Central memory CD4-positive, alpha-beta T cell (primary cell): ENCODE results near the gene HDAC7.

Experiments
- DNase-seq: peaks from one replicate; pipeline ENCODE4 v3.0.0; 2022

HDAC7 gene

DNA sequence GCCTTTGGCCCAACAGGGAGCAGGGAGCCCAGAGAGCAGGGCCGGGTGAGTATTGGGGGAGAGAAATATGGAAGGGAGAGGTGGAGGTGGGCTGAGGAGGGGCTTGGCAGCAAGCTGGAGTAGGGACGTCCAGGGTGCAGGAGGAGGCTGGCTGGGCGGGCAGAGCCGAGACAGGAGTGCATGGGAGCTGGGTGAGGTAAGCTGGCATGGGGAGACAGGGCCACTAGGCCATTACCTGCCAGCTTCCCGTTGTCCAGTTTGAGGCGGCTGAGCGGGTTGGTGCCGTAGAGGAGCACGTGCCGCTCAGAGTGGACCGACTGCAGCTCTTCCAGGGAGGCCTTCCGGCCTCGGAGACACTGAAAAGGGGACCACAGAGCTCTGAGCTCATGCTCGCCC, 28.4 kb downstream of the HDAC7 start:
- DNase-seq, result no peak

DNA sequence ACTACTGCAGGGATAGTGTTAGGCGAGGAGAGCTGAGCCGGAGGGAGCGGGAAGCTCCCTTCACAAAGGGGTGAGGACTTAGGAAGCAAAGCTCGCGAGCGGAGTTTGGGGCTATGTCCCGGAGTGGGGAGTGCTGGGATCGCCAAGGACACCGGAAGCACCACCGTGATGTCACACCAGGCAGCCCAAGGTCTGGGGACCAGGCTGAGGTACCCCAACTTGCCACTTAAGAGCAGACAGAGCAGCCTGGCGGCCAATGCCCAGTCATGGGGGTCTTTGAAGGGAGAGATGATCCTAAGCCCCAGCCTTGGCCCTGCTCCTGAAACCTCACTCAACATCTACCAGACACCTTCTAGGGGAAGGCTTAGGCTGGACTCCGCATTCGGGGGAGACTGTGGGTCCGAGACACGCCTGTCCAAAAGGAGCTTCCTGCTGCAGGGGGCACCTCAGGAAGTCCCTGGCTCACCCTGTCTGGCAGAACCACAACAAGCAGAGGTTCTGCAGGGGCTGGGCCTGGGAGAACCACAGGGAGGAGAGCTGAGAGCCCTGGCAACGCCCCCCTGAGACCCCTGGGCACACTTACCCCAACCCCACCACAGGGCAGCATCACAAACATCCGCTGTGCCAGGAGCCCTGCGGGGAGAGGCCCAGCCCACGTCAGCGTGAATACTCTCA, 28.9 kb downstream of the HDAC7 start:
- no peak for DNase-seq

DNA sequence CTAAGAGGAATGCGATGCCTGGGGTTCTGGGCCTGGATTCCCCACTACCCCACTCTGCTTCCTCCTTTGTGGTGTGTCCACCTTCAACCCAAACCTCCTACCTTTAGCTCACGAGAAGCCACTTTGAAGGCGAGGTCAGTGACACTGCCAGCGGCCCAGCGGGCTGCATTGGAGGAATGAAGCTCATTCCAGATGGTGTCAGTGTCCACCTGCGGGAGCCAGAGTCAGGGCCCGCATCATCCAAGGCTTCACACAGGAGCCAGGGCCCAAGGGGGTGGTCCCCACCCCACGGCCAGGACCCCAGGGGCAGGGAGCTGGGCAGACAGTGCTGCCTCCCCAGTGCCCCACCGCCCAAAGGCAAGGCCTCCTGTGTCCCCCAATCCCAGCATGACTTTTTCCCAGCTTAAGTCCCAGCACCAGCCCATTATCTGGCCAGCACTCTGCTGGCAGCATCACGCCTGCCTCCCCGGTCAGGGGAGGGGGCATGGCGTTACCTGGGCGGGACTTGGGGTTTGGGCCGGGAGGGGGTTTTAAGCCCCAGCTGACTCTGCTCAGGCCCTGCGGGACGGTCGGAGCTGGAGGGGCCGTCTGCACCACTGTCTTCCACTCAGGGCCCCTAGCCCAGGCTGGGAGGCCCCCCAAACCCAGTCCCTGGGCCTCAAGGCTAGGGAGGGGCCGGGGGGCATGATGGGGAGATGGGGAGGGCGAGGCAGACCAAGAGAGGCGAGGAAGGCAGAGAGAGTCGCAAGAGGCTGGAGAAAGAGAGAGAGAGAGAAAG, 29.8 kb downstream of the HDAC7 start:
- no peak for DNase-seq

DNA sequence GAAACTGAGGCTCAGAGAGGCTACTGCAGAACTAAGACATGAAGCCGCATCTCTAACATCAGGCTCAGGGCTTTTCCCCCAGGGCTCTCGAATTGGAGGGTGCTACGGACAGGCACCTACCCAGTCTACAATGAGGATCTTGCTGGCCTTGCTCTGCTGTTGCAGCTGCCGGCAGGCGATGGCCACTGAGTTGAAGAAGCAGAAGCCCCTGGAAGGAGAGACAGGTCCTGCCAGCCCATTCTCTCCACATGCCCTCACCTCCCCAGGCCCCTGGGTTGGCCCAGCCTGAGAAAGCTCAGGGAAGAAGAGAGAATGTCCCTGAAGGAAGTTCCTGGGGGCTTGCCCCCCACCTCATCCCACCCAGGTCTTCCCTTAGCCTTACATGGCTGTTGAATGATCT, 30.6 kb downstream of the HDAC7 start:
- DNase-seq, result no peak

DNA sequence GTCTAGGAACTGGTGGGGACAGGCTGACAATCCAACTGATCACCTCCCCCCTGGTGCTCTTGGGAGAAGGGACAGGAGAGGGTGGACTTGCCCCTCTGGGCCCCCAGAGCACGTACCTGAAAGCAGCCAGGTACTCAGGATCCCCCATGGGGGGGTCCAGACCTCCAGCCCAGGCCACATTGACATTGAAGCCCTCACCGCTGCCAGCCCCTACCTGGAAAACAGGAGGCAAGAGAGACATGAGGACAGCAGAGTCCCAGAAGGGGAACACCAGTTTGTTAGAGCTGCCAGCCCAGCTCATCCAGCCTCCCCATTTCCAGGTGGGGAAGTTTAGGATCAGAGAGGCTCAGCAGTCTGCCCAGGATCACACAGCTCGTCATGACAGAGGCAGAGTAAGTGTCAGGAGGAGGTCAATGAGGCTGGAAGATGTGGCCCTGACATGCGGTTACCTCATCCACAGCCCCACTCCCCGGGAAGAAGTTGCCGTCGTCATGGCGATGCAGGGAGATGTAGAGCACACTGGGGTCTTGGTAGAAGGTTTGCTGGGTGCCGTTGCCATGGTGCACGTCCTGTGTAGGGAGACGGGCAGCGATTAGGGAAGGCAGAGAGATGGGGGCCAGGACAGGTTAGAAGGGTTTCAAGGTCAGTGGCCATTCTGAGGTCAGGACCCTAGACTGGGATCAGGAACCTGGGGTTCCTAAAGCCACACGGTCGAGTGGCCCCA, 31.9 kb downstream of the HDAC7 start:
- DNase-seq, result no peak

DNA sequence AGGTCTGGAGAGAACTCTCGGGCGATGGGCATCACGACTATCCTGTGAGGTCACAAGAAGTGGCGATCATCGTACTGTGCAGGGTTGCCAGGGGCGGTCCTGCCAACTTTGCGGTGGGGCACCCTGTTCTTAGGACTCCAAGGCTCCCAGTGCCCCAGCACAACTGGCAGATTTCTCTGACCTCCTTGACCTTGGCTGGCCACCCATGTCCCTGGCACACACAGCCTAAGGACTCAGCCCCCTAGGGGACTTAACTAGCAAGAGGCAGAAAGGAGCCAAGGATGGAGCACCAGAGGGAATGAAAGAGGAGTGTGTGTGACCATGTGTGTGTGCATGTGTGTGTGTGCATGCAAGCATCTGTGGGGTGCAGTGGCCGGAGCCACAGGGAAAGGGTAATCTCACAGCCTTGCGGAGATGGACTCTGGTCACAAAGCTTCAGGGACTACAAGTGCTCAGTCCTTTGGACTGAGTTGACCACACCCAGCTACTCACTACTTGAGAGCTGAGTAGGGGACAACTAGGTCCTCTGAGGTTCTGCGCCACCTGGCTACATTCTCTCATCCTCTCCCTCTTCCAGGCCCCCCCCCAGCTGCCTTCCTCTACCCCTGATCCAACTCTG, 32.9 kb downstream of the HDAC7 start:
- no peak for DNase-seq

DNA sequence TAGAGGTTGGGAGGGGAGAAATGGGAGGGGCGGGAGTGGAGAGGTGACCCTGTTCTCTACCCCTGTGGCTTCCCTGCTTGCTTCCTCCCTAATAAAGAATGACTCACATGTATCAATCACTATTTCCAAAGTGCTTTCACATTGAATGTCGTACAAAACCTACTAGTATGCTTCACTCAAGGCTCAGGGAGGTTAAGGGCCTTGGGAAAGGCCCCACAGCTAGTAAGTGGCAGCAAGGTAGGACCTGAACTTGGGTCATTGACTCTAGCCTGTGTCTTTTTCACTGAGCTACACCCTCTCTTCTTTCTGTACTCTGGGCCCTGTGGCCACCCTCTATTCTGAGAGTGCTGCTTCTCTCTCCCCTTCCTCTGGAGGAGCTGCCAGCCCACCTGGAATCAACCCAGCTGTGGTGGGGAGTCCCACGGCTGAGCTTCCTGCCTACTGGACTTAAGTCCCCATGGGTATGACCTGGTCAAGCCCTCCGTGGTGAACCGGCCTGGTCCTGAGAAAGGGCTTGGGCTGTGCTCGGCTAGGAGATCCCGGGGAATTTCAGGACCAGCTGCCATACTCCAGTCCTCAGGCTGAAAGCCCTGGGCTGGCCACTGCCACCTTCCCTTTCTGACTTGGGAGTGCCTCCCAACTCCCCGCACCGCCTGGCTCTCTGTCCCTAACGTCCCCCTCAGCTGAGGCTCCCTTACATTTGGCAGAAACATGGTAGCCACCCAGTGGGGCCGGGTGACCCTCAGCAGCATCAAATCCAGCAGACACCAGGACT, 33.6 kb downstream of the HDAC7 start:
- DNase-seq, result no peak

DNA sequence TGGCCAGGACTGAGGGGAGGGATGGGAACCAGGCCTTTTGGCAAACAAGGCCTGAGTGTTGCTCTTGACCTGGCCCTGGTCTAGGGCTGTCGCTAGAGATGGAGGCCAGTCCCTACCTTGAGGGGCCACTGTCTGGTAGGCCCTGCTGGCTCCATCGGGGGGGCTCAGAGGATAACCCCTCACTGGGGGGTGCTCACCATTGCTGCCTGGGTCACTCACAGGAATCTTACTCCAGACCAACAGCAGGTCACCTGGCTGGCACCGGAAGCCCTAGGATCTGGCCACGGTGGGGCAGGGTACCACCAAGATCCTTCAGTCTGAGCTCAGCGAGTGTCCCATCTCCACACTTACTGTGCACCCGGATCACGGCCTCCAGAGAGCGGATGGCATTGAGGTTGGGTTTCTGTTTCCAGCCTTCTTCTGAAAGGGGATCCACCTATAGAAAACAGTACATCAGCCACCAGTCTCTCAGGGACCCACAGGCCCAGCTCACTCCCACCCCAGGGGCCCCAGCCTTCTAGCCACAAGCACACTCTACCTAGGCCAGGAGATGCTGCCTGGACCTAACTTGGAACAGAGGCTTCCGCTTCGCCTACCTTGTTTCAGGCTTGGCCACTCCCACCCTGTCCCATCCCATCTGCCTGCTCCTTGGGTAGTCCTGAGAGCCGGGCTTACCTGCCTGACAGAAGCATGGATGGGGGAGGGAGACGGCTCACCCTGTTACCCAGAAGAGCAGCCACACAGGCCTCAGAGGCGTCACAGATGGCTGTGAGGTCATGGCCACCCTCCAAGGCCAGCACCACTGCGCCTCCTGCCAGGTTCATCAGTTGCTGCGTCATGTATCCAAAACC, 34.4 kb downstream of the HDAC7 start:
- no peak for DNase-seq

DNA sequence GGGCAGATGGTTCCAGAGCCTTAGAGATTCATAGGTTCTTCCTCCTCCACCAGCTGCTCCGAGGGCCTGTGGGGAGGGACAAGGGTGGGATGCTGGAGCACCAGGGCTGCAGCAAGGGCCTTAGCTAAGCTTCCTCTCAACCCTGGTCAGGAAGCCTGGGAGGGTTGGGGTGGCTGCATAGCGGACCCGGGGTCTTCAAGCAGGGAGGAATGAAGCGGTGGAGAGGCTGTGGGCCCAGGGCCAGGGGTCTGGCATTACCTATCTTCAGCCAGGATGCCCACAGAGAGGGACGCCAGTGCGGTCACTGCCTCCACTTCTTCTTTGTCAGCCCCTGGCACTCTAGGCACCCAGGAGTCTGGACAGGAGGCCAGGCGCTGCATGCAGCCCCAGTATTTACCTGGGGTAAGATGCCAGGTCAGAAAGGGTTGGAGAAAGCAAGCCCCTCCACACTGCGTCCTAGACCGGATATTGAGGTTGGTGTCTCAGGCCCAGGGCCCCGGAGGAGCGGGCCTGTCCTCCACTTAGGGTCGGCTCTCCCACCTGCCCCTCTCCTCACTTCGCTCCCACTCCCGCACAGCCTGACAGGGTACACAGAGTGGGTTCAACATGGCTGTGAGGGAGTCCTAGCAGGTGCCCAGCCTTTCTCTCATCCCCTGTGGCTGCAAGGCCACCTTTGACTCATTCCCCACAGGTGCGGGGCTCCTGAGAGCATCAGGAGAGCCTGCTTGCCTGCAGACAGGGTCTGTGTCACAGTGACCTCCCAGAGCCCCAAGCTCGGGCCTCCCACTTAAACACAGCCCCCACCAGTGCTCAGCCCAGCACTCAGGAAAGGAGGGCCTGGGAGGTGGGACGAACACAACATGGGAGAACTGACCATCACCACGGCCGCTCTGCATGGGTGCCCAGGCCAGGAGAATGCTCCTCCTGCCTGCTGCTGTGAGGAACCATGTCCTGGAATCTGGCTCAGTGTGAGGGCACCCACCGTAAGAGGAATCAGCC, 35.6 kb downstream of the HDAC7 start:
- no peak for DNase-seq

DNA sequence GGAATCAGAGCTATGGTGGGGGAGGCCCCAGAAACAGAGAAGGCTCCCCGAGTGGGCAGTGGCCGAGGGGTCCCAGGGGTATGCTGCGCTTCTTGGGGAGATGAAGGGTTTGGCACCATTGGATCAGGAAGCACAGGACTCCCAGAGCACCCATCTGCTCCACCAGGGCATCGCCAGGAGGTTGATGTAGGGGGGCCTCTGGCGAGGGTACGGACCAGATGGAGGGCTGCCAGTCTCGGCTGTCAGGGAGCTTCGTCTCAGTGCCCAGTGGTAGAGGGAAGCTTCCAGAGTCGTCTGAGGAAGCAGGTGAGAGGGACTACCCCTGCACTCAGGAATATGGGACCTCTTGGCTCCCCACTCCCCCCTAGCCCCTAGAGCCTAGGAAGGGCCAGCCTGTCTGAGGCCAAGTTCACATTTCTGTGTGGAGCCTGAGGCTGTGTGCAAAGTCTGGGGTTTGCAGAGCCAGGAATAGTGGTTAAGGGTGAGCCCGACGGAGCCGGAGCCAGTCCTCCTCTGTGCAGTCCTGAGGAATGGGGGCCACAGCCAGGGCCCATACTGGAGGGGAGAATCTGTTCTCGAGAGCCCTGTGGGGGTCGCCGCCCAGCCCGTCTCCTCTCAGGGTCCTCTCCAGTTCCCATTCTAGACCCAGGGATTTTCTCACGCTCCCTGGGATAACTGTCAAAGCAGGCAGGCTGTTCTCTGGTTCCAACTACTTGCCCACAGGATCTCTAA, 36.5 kb downstream of the HDAC7 start:
- no peak for DNase-seq

DNA sequence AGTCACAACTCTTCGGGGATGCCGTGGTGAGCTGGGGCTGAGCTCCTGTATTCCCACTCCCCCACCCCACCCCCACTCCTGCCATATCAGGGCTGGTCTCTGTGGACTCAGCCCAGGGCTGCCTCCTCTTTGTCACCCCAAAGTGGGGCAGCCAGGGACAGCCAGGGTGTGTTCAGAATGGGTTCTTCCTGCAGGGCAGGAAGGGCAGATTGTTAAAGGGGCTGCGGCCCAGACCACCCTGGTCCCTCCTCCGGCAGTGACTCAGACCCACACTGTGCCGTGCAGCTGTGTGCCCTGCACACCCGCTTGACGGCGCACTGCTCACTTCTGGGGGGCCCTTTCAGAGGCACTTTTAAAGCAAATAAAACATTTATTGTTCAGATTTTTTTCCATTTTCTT, 37.3 kb downstream of the HDAC7 start:
- no peak for DNase-seq

DNA sequence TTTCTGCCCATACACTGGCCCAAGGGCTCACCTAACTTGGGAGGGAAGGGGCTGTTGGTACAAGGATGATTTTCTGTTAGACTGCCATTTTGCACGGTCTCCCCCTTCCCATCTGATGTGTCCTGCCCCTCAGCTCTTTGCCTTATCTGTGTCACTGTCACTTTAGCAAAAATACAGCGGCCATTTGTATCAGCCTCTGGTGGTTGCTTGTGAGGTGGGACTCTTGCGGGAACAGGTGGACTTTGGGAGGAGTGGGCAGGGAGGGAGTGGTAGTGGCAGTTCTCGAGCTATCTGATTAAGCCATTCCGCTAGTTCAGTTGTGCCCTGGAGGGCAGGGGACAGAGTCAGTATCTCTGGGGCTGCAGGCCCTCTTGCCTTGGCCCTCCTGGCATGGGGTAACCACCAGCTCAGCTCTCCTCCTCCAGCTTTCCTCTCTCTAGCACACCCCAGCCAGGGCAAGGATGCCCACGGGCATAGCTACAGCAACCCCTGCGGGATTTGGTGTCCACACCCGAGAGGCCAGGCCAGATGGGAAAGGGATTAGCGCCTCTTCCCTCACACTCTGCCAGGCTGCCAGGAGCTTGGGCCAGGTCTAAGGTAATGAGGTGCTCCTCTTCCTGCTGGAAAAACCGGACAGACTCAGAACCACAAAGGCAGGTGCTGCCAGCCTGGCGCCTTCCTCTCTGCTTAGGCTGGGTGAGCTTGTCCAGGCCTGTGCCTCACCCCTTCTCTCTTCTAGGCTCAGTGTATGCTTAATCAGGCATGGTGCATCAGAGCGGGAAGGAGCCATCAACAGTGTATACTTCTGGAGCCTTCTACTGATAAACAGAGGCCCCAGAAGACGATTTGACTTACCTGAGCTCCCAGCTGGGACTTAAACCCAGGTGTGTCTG, 38.0 kb downstream of the HDAC7 start:
- no peak for DNase-seq

DNA sequence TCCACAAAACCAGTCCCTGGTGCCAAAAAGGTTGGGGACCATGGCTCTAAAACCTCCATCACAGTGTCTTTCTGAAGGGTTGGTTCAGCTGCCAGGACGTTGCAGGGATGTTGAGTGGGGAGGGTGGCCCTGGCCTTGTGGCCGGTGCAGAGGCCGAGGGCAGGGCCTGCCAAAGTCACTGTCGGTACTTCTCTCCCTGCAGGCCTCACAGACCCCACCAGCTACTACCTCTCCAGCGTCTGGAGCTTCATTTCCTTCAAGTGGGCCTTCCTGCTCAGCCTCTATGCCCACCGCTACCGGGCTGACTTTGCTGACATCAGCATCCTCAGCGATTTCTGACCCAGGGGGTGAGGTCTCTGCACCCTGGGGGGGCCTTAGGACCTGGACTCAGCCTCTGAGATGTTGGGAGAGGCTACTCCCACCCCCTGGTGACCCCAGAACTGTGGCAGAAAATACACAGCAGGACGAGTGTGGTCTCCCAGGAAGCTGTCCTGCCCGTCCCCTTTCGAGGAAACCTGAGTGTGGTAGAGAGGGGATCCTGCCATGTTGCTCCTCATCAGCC, 39.7 kb downstream of the HDAC7 start:
- DNase-seq, result no peak

DNA sequence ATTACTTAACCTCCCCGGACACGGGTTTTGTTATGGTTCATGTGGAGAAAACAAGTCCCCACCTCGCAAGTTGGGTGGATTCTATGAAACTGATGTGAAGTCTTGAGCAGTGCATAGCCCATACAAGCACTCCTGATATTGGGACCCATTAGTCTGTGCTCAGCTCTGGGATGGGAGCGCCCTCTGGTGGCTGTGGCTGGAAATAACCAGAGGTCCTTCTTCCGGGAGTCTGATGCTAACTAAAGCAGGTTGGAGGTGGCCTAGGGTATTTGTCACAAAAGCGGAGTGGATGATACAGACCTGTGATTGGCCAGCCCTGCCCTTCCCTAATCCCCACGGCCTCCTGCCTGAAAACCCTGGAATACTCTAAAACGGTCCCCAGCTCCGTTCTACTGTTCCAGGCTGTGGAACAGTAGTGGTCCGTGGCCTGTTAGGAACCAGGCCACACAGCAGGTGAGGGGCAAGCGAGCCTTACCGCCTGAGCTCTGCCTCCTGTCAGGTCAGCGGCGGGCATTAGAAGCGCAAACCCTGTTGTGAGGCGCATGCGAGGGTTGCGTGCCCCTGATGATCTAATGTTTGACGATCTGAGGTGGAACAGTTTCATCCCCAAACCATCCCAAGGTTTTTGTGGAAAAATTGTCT, 40.3 kb downstream of the HDAC7 start:
- DNase-seq, result peak; percentile 82

DNA sequence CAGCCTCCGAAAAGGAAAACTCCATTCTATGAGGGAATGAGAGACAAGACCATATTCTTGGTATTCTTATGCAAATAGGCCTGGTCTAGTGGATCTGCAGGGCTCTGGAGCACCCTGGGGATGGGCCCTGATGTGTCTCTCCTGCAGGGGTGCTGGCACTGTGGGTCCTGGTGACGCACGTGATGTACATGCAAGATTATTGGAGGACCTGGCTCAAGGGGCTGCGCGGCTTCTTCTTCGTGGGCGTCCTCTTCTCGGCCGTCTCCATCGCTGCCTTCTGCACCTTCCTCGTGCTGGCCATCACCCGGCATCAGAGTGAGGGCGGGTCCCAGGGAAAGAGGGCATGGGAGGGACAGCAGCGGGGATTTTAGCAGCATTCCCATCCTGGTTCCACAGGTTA, 40.8 kb downstream of the HDAC7 start:
- DNase-seq, result no peak

DNA sequence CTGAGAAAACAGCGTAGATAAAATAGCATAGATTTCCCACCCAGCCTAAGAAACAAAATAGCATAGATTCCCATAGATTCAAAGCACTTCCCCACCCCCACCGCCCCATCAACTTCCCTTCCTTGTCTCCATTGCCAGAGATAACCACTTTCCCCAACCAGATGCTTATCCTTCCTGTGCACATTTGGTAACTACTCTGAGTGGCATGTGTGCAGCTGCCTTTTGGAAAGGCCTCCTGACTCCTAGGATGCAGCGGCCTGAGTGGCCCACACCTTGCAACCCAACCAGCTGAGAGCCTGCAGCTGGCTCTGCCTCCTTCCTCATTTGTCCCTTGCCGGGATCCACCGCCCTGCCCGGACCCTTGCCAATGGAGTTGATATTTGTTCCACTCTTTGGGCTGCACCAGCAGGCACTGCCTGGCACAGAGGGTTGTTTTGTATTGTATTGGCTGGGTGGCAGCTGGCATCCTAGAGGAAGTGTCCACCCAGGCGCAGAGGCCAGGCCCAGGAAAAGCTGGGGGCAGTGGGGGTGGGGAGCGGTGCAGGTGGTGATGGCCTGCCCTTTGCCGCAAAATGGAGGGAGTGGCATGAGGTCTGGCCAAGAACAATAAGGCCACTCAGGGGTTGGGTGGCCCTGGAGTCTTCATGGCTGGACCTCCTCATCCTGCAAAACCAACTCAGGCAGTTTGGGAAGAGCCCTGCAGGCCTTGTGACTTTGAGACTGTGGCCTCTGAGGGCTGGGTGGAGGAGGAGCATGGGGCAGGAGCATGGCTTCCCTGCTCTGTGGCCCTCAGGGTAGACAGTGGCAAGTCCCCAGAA, 41.8 kb downstream of the HDAC7 start:
- no peak for DNase-seq

DNA sequence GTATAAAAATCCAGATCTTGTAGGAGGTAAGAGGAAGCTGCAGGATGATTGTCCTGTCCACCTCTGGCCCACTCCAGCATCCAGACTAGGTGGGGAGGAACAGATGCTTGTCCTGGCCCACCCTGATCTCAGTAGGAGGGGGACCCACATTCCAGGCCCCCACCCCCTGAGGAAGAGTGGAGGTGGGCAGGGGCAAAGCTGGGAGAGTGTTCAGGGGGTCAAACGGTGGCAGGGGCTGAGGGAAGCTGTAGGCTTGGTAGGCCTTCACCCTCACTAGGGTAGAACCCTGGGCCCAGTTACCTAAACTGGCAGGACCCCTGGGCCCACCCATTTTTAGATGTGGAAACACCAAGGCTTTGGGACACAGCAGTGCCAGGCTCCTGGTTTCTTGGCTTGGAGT, 42.6 kb downstream of the HDAC7 start:
- DNase-seq, result no peak
